Heart right ventricle (tissue), 16 donors: Measurements from ENCODE around the gene TMEM97. TPM values are rescaled to one million over a fixed set of nuclear protein-coding genes. Genes with fewer than 3 reads are reported as not detected.

Experiments
- ATAC-seq, 8 donors: fragments of 200-7000 bp; cut with Tn5 transposase; one replicate each; pipeline ENCODE4 v1.9.1; 2020; ENCODE audit warnings: mild to moderate bottlenecking in 8 of 8, moderate library complexity in 8 of 8, moderate number of reproducible peaks in 1 of 8
- DNase-seq, 2 donors: peaks; one replicate each; pipeline ENCODE4 v3.0.0-alpha.2; 2020
- H3K27ac ChIP-seq, 10 donors: fragments of 200-600 bp; sonication (generic) in 2 of 10; one replicate each; pipeline versions ENCODE4 v1.5.0 to v1.8.0; 2020 to 2022; ENCODE audit warnings: mild to moderate bottlenecking in 3 of 10
- H3K27me3 ChIP-seq, 7 donors: fragments of 200-600 bp; one replicate each; pipeline ENCODE4 v1.8.0; 2021 to 2022; ENCODE audit warnings: mild to moderate bottlenecking in 2 of 7
- H3K36me3 ChIP-seq, 9 donors: fragments of 200-600 bp; sonication (generic) in 1 of 9; one replicate each; pipeline versions ENCODE4 v1.5.0 to v1.8.0; 2020 to 2022; ENCODE audit warnings: mild to moderate bottlenecking in 2 of 9
- H3K4me1 ChIP-seq, 9 donors: fragments of 200-600 bp; sonication (generic) in 1 of 9; one replicate each; pipeline versions ENCODE4 v1.5.0 to v1.8.0; 2020 to 2022; ENCODE audit warnings: mild to moderate bottlenecking in 4 of 9
- H3K4me3 ChIP-seq, 10 donors: fragments of 200-600 bp; sonication (generic) in 2 of 10; one replicate each; pipeline versions ENCODE4 v1.5.0 to v1.8.0; 2020 to 2022; ENCODE audit warnings: mild to moderate bottlenecking in 7 of 10, moderate library complexity in 2 of 10
- H3K9me3 ChIP-seq, 11 donors: fragments of 200-600 bp in 10 of 11; sonication (generic) in 2 of 11; one replicate each; pipeline versions ENCODE4 v1.5.0 to v1.8.0; 2013 to 2022; ENCODE audit warnings: mild to moderate bottlenecking in 2 of 11, control low read depth in 1 of 11, moderate library complexity in 1 of 11
- CTCF ChIP-seq, 9 donors: fragments of 200-600 bp; sonication (generic) in 2 of 9; IDR thresholded peaks; one replicate each; pipeline versions ENCODE4 v1.5.0 to v1.8.0; 2021 to 2022; ENCODE audit warnings: antibody characterized with exemption in 9 of 9, mild to moderate bottlenecking in 5 of 9, moderate library complexity in 1 of 9
- WGBS, 2 donors: extraction: QIAGEN DNeasy Blood & Tissue Kit; methylation state at CpG; one replicate each; pipeline ENCODE4 v1.1.7; 2013; ENCODE audit warnings: inconsistent platforms in 1 of 2; 5-methylcytosine and 5-hydroxymethylcytosine counted together
- intact Hi-C, 10 donors: fragments of 100-400 bp; cut with DNase I; formaldehyde crosslinking; loops; one replicate each; pipeline versions ENCODE4 v1.11.1 to v1.14.2; 2022
- polyA plus RNA-seq, 2 donors: library from polyadenylated mRNA; stranded (reverse); fragments of 200-250 nt; gene quantifications; one replicate each; pipeline ENCODE4 v1.2.3, GENCODE V29; 2013
- total RNA-seq, 10 donors: library from RNA; stranded (reverse); fragmentation: NEBNext Ultra II Directional in 3 of 10; extraction: Animal tissue kit (Norgen Biotek cat#: 25700) in 3 of 10; gene quantifications; one replicate each; pipeline versions ENCODE4 v1.2.1 to v1.2.4, GENCODE V29; 2021 to 2023
- donor health status: Arrhythmogenic right ventricular cardiomyopathy.
- donor health status: ischemic (EF 13 %, LVEDD 7.1; RV severe dilation, severe dysfunction).
- donor health status: healthy with polysubstance abuse.
- donor health status: DM: no; HTN: yes; CAD: no.
- donor health status: DM: no; HTN: no; CAD: no.
- donor health status: ischemic (EF 25% LVEDD 6.9; RV normal size, moderate dysfunction).
- donor health status: ischemic (EF 25% LVEDD 5.7; RV mildly dilated, moderate dysfunction).
- donor health status: healthy.
- donor health status: DM: yes; HTN: yes; CAD: no.
- donor health status: Ischemic cardiomyopathy.
- donor health status: ischemic (EF 35%, LVEDD 5.7; RV mildly dilated, moderate dysfunction).
- donor health status: nonischemic (EF 11% LVEDD 7.7; RV severe dilation, severe dysfunction).
- donor health status: DM: yes; HTN: yes; CAD: no.
- donor health status: PGD.
- donor health status: ischemic (EF 29% LVEDD 5.4; RV normal size, mild dysfunction).
- donor health status: nonischemic (EF 23%, LVEDD 6.1; RV moderate dilation, normal function).

TMEM97 gene
- total and polyA plus RNA-seq, 12 donors, result 1.6 to 5.2 (median 3.2) TPM

GRCh38 chr17:28327709-28328108 is 8.7 kb downstream of the TMEM97 start:
- Histone ChIP-seq H3K27ac (no peak overlapping the region), H3K4me3 (no peak overlapping the region), H3K27me3 (no peaks in the 10 kb centered on the region), H3K9me3 (no peaks in the 10 kb centered on the region), H3K4me1 (peaks cover 0 to 11% (median 0%) of the 10 kb centered on the region in 9 donors), H3K36me3 (peaks cover 0 to 68% (median 32%) of the 10 kb centered on the region in 9 donors)
- no peak for DNase-seq
- intact Hi-C loops, result no loop called here
- WGBS, 2 donors, result 68 to 74% methylated on average over 3 of the region's 3 CpGs
- no peak for ATAC-seq
- TF ChIP-seq CTCF (IDR thresholded peaks at IDR 0.05), result no peak

GRCh38 chr17:28328325-28328724 is 9.3 kb downstream of the TMEM97 start:
- Histone ChIP-seq H3K9me3 (no peaks in the 10 kb centered on the region), H3K4me1 (peaks cover 0 to 14% (median 0%) of the 10 kb centered on the region in 9 donors), H3K4me3 (no peak overlapping the region), H3K27me3 (no peaks in the 10 kb centered on the region), H3K27ac (no peak overlapping the region), H3K36me3 (peaks cover 0 to 68% (median 32%) of the 10 kb centered on the region in 9 donors)
- WGBS, 2 donors, result 78 to 81% methylated on average over 4 of the region's 4 CpGs
- ATAC-seq (no peak), DNase-seq (no peak)
- no peak for TF ChIP-seq CTCF (IDR thresholded peaks at IDR 0.05)
- intact Hi-C loops, result no loop called here

GRCh38 chr17:28330671-28331070 is 11.7 kb downstream of the TMEM97 start:
- intact Hi-C loops, result loop anchor here in 1 of 10 donors (10.0 kb wide), 2 partner anchors 286 to 624 kb away; partner anchors contain the start of genes NLK and PHF12
- no peak for ATAC-seq
- 93 to 97% methylated on average over 5 of the region's 5 CpGs for WGBS, 2 donors
- Histone ChIP-seq H3K9me3 (no peaks in the 10 kb centered on the region), H3K4me1 (peaks cover 8 to 22% (median 15%) of the 10 kb centered on the region in 9 donors), H3K4me3 (no peak overlapping the region), H3K36me3 (peaks cover 0 to 68% (median 32%) of the 10 kb centered on the region in 9 donors), H3K27me3 (no peaks in the 10 kb centered on the region), H3K27ac (no peak overlapping the region)
- no peak for TF ChIP-seq CTCF (IDR thresholded peaks at IDR 0.05)
- DNase-seq, result no peak

GRCh38 chr17:28331891-28332420 is 13.0 kb downstream of the TMEM97 start:
- intact Hi-C loops, result loop anchor here in 1 of 10 donors (10.0 kb wide), 2 partner anchors 287 to 623 kb away; partner anchors contain the start of genes NLK and PHF12
- Histone ChIP-seq H3K27ac (no peak overlapping the region), H3K36me3 (peaks cover 0 to 58% (median 32%) of the 10 kb centered on the region in 9 donors), H3K9me3 (no peaks in the 10 kb centered on the region), H3K4me3 (no peak overlapping the region), H3K4me1 (peaks cover 8 to 30% (median 23%) of the 10 kb centered on the region in 9 donors), H3K27me3 (no peaks in the 10 kb centered on the region)
- WGBS, 2 donors, result 87 to 95% methylated on average over 6 of the region's 6 CpGs
- DNase-seq (no peak), ATAC-seq (no peak)
- no peak for TF ChIP-seq CTCF (IDR thresholded peaks at IDR 0.05)
